HCT116 (cell line): Measurements from ENCODE around the gene IQGAP2. TPM values are rescaled to one million over a fixed set of nuclear protein-coding genes. Genes with fewer than 3 reads are reported as not detected.

Source experiments
- ATAC-seq: fragments of 200-7000 bp; cut with Tn5 transposase; 2 replicates; pipeline ENCODE4 v1.9.1; 2020; ENCODE audit warnings: mild to moderate bottlenecking, moderate library complexity
- BruUV-seq: library from RNA; stranded (reverse); fragments of 400-500 nt; replicated peaks from 2 replicates; lab custom pipeline; 2021; lab: Mats Ljungman, UMichigan
- CTCF ChIA-PET: fragments of 300-600 bp; sonication (Branson Sonifier 250); formaldehyde crosslinking; loops from one replicate; lab custom pipeline; 2021; ENCODE audit warnings: antibody characterized with exemption; lab: Charles Lee
- POLR2A ChIA-PET: fragments of 300-600, 350-600 bp; sonication (Branson Sonifier 250); formaldehyde crosslinking; loops from one replicate; lab custom pipeline; 2021; ENCODE audit warnings: antibody characterized with exemption; lab: Charles Lee
- RAD21 ChIA-PET, 2 experiments: fragments of 300-600 bp; sonication (Branson Sonifier 250); formaldehyde crosslinking; loops; one replicate each; lab custom pipeline; 2023; ENCODE audit warnings: low total read pairs in 2 of 2; ENCODE audit not compliant: uncharacterized antibody in 2 of 2, unreplicated experiment in 2 of 2, low non-redundant PET in 1 of 2; lab: Charles Lee
- DNase-seq: peaks from one replicate; pipeline ENCODE4 v3.0.0-alpha.2; 2010; ENCODE audit warnings: low read depth, low spot score
- H2AFZ ChIP-seq: fragments of 200-600 bp; shearing (Covaris generic), sonication (generic); 2 replicates; pipeline ENCODE4 v1.6.1; 2017; ENCODE audit warnings: low read depth, mixed run types, mixed read lengths, antibody characterized with exemption, low read length; ENCODE audit not compliant: poor library complexity, severe bottlenecking
- H3K27ac ChIP-seq: 2 replicates; pipeline ENCODE4 v1.5.1; 2012; ENCODE audit warnings: low read depth, low read length
- H3K27me3 ChIP-seq: fragments of 200-600 bp; sonication (generic); 2 replicates; pipeline ENCODE4 v1.6.1; 2016; ENCODE audit warnings: mixed run types, low read length, mixed read lengths; ENCODE audit not compliant: insufficient read depth
- H3K36me3 ChIP-seq, 2 experiments: fragments of 200-500 bp in 1 of 2; fragments of 200-600 bp in 1 of 2; sonication (Bioruptor generic) in 1 of 2; sonication (generic) in 1 of 2; 2 replicates each; pipeline versions ENCODE4 v1.5.1 to v1.6.1; 2014 to 2016; ENCODE audit warnings: low read length in 2 of 2, inconsistent platforms in 1 of 2, mixed read lengths in 1 of 2, mixed run types in 1 of 2; ENCODE audit not compliant: insufficient read depth in 2 of 2, control insufficient read depth in 1 of 2
- H3K4me1 ChIP-seq, 2 experiments: fragments of 200-600 bp in 1 of 2; sonication (generic) in 1 of 2; 2 replicates each; pipeline versions ENCODE4 v1.5.1 to v1.6.1; 2012 to 2017; ENCODE audit warnings: low read length in 2 of 2, inconsistent platforms in 1 of 2, mild to moderate bottlenecking in 1 of 2, mixed read lengths in 1 of 2, mixed run types in 1 of 2, moderate library complexity in 1 of 2; ENCODE audit not compliant: insufficient read depth in 2 of 2, control insufficient read depth in 1 of 2
- H3K4me2 ChIP-seq: fragments of 200-600 bp; sonication (generic); 2 replicates; pipeline ENCODE4 v1.6.1; 2017; ENCODE audit warnings: mixed run types, low read length, mixed read lengths
- H3K4me3 ChIP-seq, 2 experiments: fragments of 200-600 bp in 1 of 2; sonication (generic) in 1 of 2; replicated peaks in 1 of 2; 2 replicates each; pipeline ENCODE4 v1.5.1; 2011 to 2016; ENCODE audit warnings: low read length in 2 of 2, control low read depth in 1 of 2, low read depth in 1 of 2, mild to moderate bottlenecking in 1 of 2, mixed read lengths in 1 of 2, mixed run types in 1 of 2
- H3K79me2 ChIP-seq: fragments of 200-600 bp; sonication (generic); 2 replicates; pipeline ENCODE4 v1.6.1; 2017; ENCODE audit warnings: mild to moderate bottlenecking, mixed run types, low read length, moderate library complexity, mixed read lengths; ENCODE audit not compliant: insufficient read depth
- H3K9ac ChIP-seq: fragments of 200-600 bp; sonication (generic); 2 replicates; pipeline ENCODE4 v1.6.1; 2016; ENCODE audit warnings: low read length, mixed read lengths
- H3K9me2 ChIP-seq: fragments of 200-600 bp; sonication (generic), shearing (Covaris generic); 2 replicates; pipeline ENCODE4 v1.6.1; 2017; ENCODE audit warnings: mixed run types, mild to moderate bottlenecking, moderate library complexity; ENCODE audit not compliant: insufficient read depth
- H3K9me3 ChIP-seq, 2 experiments: fragments of 200-500 bp in 1 of 2; fragments of 200-600 bp in 1 of 2; sonication (Bioruptor generic) in 1 of 2; sonication (generic) in 1 of 2; 2 replicates each; pipeline ENCODE4 v1.6.1; 2014 to 2017; ENCODE audit warnings: low read length in 2 of 2, mixed read lengths in 2 of 2, inconsistent platforms in 1 of 2, low read depth in 1 of 2, mild to moderate bottlenecking in 1 of 2, mixed run types in 1 of 2, moderate library complexity in 1 of 2; ENCODE audit not compliant: control insufficient read depth in 1 of 2, insufficient read depth in 1 of 2
- H4K20me1 ChIP-seq: fragments of 200-600 bp; sonication (generic), shearing (Covaris generic); 2 replicates; pipeline ENCODE4 v1.6.1; 2017; ENCODE audit warnings: mixed run types, mild to moderate bottlenecking, moderate library complexity; ENCODE audit not compliant: insufficient read depth
- CBX3 ChIP-seq: IDR thresholded peaks from 2 replicates; pipeline ENCODE4 v1.6.1; 2012; ENCODE audit warnings: low read depth
- ELF1 ChIP-seq: IDR thresholded peaks from 2 replicates; pipeline ENCODE4 v1.6.1; 2012; ENCODE audit warnings: low read depth, borderline replicate concordance
- EZH2phosphoT487 ChIP-seq: fragments of 200-600 bp; IDR thresholded peaks from 2 replicates; pipeline ENCODE4 v1.6.1; 2018; ENCODE audit warnings: antibody characterized with exemption, borderline replicate concordance
- JUND ChIP-seq: IDR thresholded peaks from 2 replicates; pipeline ENCODE4 v1.6.1; 2012
- POLR2A ChIP-seq: IDR thresholded peaks from 2 replicates; pipeline ENCODE4 v1.7.0; 2011; ENCODE audit warnings: borderline replicate concordance; ENCODE audit not compliant: insufficient read depth, insufficient read length; ENCODE audit errors: extremely low read depth
- SP1 ChIP-seq: IDR thresholded peaks from 2 replicates; pipeline ENCODE4 v1.6.1; 2012; ENCODE audit warnings: low read depth
- SRF ChIP-seq: IDR thresholded peaks from 2 replicates; pipeline ENCODE4 v1.6.1; 2012; ENCODE audit warnings: low read depth
- intact Hi-C: fragments of 100-400 bp; cut with micrococcal nuclease; formaldehyde crosslinking; loops from 2 replicates; pipeline ENCODE4 v1.10.0; 2022
- total RNA-seq: library from RNA; stranded (reverse); gene quantifications from one replicate; pipeline ENCODE4 v1.2.1, GENCODE V29; 2021; ENCODE audit not compliant: unreplicated experiment
- TF ChIP-seq, protein P1 (sequence below), 3 experiments: fragments of 200-600 bp in 1 of 3; sonication (generic) in 1 of 3; IDR thresholded peaks in 2 of 3; conservative IDR thresholded peaks in 1 of 3; 2 replicates each; pipeline ENCODE4 v1.5.1; 2012 to 2017; ENCODE audit warnings: low read depth in 2 of 3, low read length in 2 of 3, antibody characterized with exemption in 1 of 3, borderline replicate concordance in 1 of 3, control low read depth in 1 of 3, mild to moderate bottlenecking in 1 of 3, mixed read lengths in 1 of 3, mixed run types in 1 of 3, moderate library complexity in 1 of 3; ENCODE audit not compliant: insufficient read depth in 1 of 3
- TF ChIP-seq, protein P2 (sequence below): IDR thresholded peaks from 2 replicates; pipeline ENCODE4 v1.6.1; 2012

IQGAP2 gene
- total RNA-seq, 1 experiment from 2014 or later, result 2.0 TPM

DNA sequence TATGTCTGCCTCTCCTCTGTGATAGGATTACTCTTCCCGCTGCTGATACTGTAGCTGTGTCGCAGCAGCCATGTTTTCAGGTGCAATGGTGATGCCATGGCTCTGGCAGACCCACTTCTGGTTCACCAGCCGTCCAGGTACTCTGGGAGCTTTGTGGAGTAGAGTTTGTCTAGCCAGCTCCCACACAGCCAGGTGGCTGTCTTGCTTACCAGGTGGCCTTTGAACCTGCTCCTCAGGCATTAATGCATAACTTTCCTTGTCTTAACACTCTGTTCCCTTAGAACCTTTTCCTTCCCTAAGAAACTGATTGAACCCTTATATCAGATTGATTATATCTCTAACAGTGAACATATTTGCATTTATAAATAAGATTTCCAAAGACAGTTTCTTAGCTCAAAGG, 177.9 kb downstream of the IQGAP2 start (continued):
- TF ChIP-seq, protein P1, sequence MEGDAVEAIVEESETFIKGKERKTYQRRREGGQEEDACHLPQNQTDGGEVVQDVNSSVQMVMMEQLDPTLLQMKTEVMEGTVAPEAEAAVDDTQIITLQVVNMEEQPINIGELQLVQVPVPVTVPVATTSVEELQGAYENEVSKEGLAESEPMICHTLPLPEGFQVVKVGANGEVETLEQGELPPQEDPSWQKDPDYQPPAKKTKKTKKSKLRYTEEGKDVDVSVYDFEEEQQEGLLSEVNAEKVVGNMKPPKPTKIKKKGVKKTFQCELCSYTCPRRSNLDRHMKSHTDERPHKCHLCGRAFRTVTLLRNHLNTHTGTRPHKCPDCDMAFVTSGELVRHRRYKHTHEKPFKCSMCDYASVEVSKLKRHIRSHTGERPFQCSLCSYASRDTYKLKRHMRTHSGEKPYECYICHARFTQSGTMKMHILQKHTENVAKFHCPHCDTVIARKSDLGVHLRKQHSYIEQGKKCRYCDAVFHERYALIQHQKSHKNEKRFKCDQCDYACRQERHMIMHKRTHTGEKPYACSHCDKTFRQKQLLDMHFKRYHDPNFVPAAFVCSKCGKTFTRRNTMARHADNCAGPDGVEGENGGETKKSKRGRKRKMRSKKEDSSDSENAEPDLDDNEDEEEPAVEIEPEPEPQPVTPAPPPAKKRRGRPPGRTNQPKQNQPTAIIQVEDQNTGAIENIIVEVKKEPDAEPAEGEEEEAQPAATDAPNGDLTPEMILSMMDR (IDR thresholded peaks at IDR 0.05 in 2 of 3, conservative IDR thresholded peaks at IDR 0.05 in 1 of 3; ENCODE audit: borderline replicate concordance in 1 of 3, insufficient read depth in 1 of 3, low read depth in 2 of 3, low read length in 2 of 3), result no peak
- no peak for TF ChIP-seq EZH2phosphoT487
- no peak for TF ChIP-seq SP1
- no peak for TF ChIP-seq POLR2A
- TF ChIP-seq CBX3, result no peak
- TF ChIP-seq, protein P2, sequence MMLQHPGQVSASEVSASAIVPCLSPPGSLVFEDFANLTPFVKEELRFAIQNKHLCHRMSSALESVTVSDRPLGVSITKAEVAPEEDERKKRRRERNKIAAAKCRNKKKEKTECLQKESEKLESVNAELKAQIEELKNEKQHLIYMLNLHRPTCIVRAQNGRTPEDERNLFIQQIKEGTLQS, result no peak
- TF ChIP-seq ELF1, result no peak

DNA sequence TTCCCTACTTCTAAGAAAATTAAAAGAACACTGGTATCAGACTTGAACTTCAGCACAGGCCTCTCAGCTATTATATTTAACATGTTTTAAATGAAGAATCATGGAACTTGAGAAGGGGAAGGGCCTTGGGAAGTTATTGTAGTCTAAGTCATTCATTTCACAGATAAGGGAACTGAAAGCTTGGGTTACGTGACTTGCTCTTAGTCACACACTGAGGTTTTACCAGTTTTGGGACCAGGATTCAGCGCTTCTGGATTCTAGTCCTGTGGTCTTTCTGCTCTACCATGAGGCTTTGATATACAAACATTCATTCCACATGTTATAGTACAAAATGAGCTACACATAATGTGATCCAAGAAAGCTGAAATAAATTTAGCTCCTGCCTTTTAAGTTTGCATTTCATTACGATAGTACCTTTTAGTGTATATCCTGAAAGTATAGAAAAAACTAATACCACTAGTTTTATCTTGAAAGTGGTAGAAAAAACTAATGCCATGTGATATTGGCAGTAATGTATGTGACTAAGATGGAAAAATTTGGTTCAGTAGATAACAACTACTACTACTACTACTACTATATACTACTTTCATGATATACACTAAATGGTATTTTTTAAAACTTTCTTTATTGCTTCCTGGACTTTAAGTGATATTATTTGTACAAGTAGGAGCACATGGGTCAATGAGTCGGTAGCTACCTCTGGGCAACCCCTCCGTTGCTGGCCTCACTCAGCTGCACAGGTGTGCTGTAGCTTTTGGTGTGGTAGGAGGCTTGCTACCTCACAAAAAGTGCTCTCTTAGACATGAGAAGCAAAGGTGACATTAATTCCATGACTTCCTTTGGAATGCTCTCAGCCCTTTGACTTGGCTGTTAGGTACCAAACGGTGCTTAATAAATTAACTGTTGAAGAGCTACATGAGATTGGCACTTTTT, 179.4 kb downstream of the IQGAP2 start:
- no peak for ATAC-seq
- no peak for DNase-seq
- TF ChIP-seq SRF (no peak), JUND (no peak)
- TF ChIP-seq, protein P1 (IDR thresholded peaks at IDR 0.05 in 2 of 3, conservative IDR thresholded peaks at IDR 0.05 in 1 of 3; ENCODE audit: borderline replicate concordance in 1 of 3, insufficient read depth in 1 of 3, low read depth in 2 of 3, low read length in 2 of 3), result no peak
- no TSS peak for BruUV-seq
- H3K9me2 ChIP-seq, result no peaks in the 10 kb centered on the region
- CTCF ChIA-PET, result interaction anchor here (0.6 to 2.6 kb wide), 20 partner anchors 8 to 847 kb away, joined by 3 to 14 read pairs (median 4); no protein-coding TSS in a partner anchor
- no peak overlapping the region for H3K27ac ChIP-seq
- H3K4me2 ChIP-seq, result no peak overlapping the region
- no peak overlapping the region for H3K9ac ChIP-seq
- H3K27me3 ChIP-seq, result no peaks in the 10 kb centered on the region
- POLR2A ChIA-PET, result interaction anchor here (0.7 kb wide), 1 partner anchor 38 kb away, joined by 3 read pairs; no protein-coding TSS in a partner anchor
- RAD21 ChIA-PET, result interaction anchor here in 1 of 2 experiments (1.0 kb wide), 1 partner anchor 192 kb away, joined by 3 read pairs; no protein-coding TSS in a partner anchor
- no peaks in the 10 kb centered on the region for H3K9me3 ChIP-seq
- no peak overlapping the region for H2AFZ ChIP-seq
- H3K4me1 ChIP-seq, result no peaks in the 10 kb centered on the region
- H4K20me1 ChIP-seq, result no peaks in the 10 kb centered on the region
- no peak overlapping the region for H3K4me3 ChIP-seq
- no peaks in the 10 kb centered on the region for H3K36me3 ChIP-seq
- no peaks in the 10 kb centered on the region for H3K79me2 ChIP-seq
- intact Hi-C loops, result loop anchor here (1.0 kb wide), 1 partner anchor 244 kb away; no protein-coding TSS in a partner anchor
